H9 (cell line): ENCODE measurements around the gene ACOT7. TPM values are rescaled to one million over a fixed set of nuclear protein-coding genes. Genes with fewer than 3 reads are reported as not detected.

Experiments used
- DNase-seq: peaks from one replicate; pipeline ENCODE4 v3.0.0-alpha.2; 2017
- H2AFZ ChIP-seq: one replicate; pipeline ENCODE4 v1.6.1; 2013; ENCODE audit warnings: mild to moderate bottlenecking, low read length, control low read depth, moderate library complexity
- H2AK5ac ChIP-seq: 2 replicates; pipeline ENCODE4 v1.6.1; 2013; ENCODE audit warnings: low read length, control low read depth, mixed read lengths; ENCODE audit not compliant: insufficient read length
- H2BK120ac ChIP-seq: one replicate; pipeline ENCODE4 v1.6.1; 2013; ENCODE audit warnings: low read depth, mild to moderate bottlenecking, low read length, control low read depth, inconsistent platforms; ENCODE audit not compliant: poor library complexity, severe bottlenecking
- H2BK12ac ChIP-seq: 2 replicates; pipeline ENCODE4 v1.6.1; 2013; ENCODE audit warnings: low read length, control low read depth, mixed read lengths, low read depth; ENCODE audit not compliant: insufficient read length
- H2BK15ac ChIP-seq: 2 replicates; pipeline ENCODE4 v1.6.1; 2013; ENCODE audit warnings: low read depth, low read length, control low read depth
- H2BK20ac ChIP-seq: one replicate; pipeline ENCODE4 v1.6.1; 2013; ENCODE audit warnings: low read depth, mild to moderate bottlenecking, low read length, control low read depth, inconsistent platforms; ENCODE audit not compliant: poor library complexity, severe bottlenecking
- H2BK5ac ChIP-seq: 2 replicates; pipeline ENCODE4 v1.6.1; 2013; ENCODE audit warnings: low read length, control low read depth, mixed read lengths; ENCODE audit not compliant: insufficient read length
- H3K14ac ChIP-seq: 2 replicates; pipeline ENCODE4 v1.6.1; 2013; ENCODE audit warnings: low read length, control low read depth; ENCODE audit not compliant: insufficient read depth
- H3K18ac ChIP-seq: 2 replicates; pipeline ENCODE4 v1.6.1; 2013; ENCODE audit warnings: low read depth, mild to moderate bottlenecking, mixed read lengths, low read length, control low read depth; ENCODE audit not compliant: insufficient read length
- H3K23ac ChIP-seq: 2 replicates; pipeline ENCODE4 v1.6.1; 2013; ENCODE audit warnings: low read length, control low read depth, mixed read lengths, low read depth; ENCODE audit not compliant: insufficient read length
- H3K23me2 ChIP-seq: 2 replicates; pipeline ENCODE4 v1.6.1; 2013; ENCODE audit warnings: low read depth, mild to moderate bottlenecking, mixed read lengths, low read length, control low read depth; ENCODE audit not compliant: insufficient read length, poor library complexity, severe bottlenecking
- H3K27ac ChIP-seq: 2 replicates; pipeline ENCODE4 v1.5.1; 2013; ENCODE audit warnings: low read length, control low read depth, mixed read lengths, low read depth; ENCODE audit not compliant: insufficient read length
- H3K27me3 ChIP-seq: 2 replicates; pipeline ENCODE4 v1.6.1; 2013; ENCODE audit warnings: low read length, control low read depth, inconsistent platforms; ENCODE audit not compliant: insufficient read depth
- H3K4ac ChIP-seq: 2 replicates; pipeline ENCODE4 v1.6.1; 2013; ENCODE audit warnings: low read depth, mild to moderate bottlenecking, control low read depth, inconsistent platforms, low read length, moderate library complexity
- H3K4me1 ChIP-seq: 2 replicates; pipeline ENCODE4 v1.6.1; 2013; ENCODE audit warnings: low read length, control low read depth, inconsistent platforms; ENCODE audit not compliant: insufficient read depth
- H3K4me2 ChIP-seq: 2 replicates; pipeline ENCODE4 v1.6.1; 2013; ENCODE audit warnings: low read length, control low read depth, mixed read lengths; ENCODE audit not compliant: insufficient read length, insufficient read depth
- H3K56ac ChIP-seq: 2 replicates; pipeline ENCODE4 v1.6.1; 2013; ENCODE audit warnings: low read depth, mild to moderate bottlenecking, mixed read lengths, low read length, control low read depth; ENCODE audit not compliant: insufficient read length
- H3K79me1 ChIP-seq: 2 replicates; pipeline ENCODE4 v1.6.1; 2013; ENCODE audit warnings: low read depth, mild to moderate bottlenecking, moderate library complexity, low read length, control low read depth, inconsistent platforms; ENCODE audit not compliant: insufficient read depth, poor library complexity, severe bottlenecking
- H3K79me2 ChIP-seq: 2 replicates; pipeline ENCODE4 v1.6.1; 2013; ENCODE audit warnings: low read length, control low read depth, inconsistent platforms; ENCODE audit not compliant: insufficient read depth
- H3K9ac ChIP-seq: 2 replicates; pipeline ENCODE4 v1.6.1; 2013; ENCODE audit warnings: low read length, control low read depth, mixed read lengths; ENCODE audit not compliant: insufficient read length; ENCODE audit errors: extremely low read depth
- H3K9me3 ChIP-seq: one replicate; pipeline ENCODE4 v1.6.1; 2013; ENCODE audit warnings: low read depth, low read length, inconsistent platforms; ENCODE audit not compliant: control insufficient read depth
- H3T11ph ChIP-seq: one replicate; pipeline ENCODE4 v1.6.1; 2013; ENCODE audit warnings: mild to moderate bottlenecking, low read length, control low read depth, inconsistent platforms
- H4K20me1 ChIP-seq: one replicate; pipeline ENCODE4 v1.6.1; 2013; ENCODE audit not compliant: control insufficient read depth, insufficient read length, insufficient read depth
- H4K5ac ChIP-seq: 2 replicates; pipeline ENCODE4 v1.6.1; 2013; ENCODE audit warnings: low read depth, mild to moderate bottlenecking, mixed read lengths, low read length, control low read depth; ENCODE audit not compliant: insufficient read length
- H4K8ac ChIP-seq: replicated peaks from 2 replicates; pipeline ENCODE4 v1.6.1; 2013; ENCODE audit warnings: low read length, control low read depth, mixed read lengths, low read depth; ENCODE audit not compliant: insufficient read length
- H4K91ac ChIP-seq: 2 replicates; pipeline ENCODE4 v1.6.1; 2013; ENCODE audit warnings: low read depth, mild to moderate bottlenecking, moderate library complexity, mixed read lengths, low read length, control low read depth; ENCODE audit not compliant: insufficient read length
- H3K27ac Mint-ChIP-seq, 3 experiments: 2 replicates in 2 of 3; 3 replicates in 1 of 3; pipeline ENCODE4 v1.8.0; 2020 to 2021; ENCODE audit warnings: mixed read lengths in 3 of 3, mild to moderate bottlenecking in 1 of 3, moderate library complexity in 1 of 3
- H3K27me3 Mint-ChIP-seq: 2 replicates; pipeline ENCODE4 v1.8.0; 2021; ENCODE audit warnings: low read depth, mild to moderate bottlenecking, moderate library complexity, mixed read lengths
- H3K36me3 Mint-ChIP-seq, 3 experiments: 2 replicates in 2 of 3; 3 replicates in 1 of 3; pipeline ENCODE4 v1.8.0; 2020 to 2021; ENCODE audit warnings: low read depth in 3 of 3, mixed read lengths in 3 of 3; ENCODE audit not compliant: insufficient read depth in 1 of 3
- H3K4me1 Mint-ChIP-seq, 2 experiments: 2 replicates each; pipeline ENCODE4 v1.8.0; 2020; ENCODE audit warnings: mixed read lengths in 2 of 2
- H3K4me3 Mint-ChIP-seq, 2 experiments: 2 replicates in 1 of 2; 3 replicates in 1 of 2; pipeline ENCODE4 v1.8.0; 2020 to 2021; ENCODE audit warnings: mild to moderate bottlenecking in 2 of 2, mixed read lengths in 2 of 2, moderate library complexity in 1 of 2
- H3K9me3 Mint-ChIP-seq, 2 experiments: 2 replicates in 1 of 2; 3 replicates in 1 of 2; pipeline ENCODE4 v1.8.0; 2020; ENCODE audit warnings: mild to moderate bottlenecking in 2 of 2, mixed read lengths in 2 of 2, moderate library complexity in 1 of 2
- CTCF ChIP-seq: fragments of 200-600 bp; sonication (generic); conservative IDR thresholded peaks from 3 replicates; pipeline ENCODE4 v1.8.0; 2021; ENCODE audit warnings: antibody characterized with exemption, mild to moderate bottlenecking
- WGBS: extraction: QIAGEN DNeasy Blood & Tissue Kit; methylation state at CpG from one replicate; pipeline ENCODE4 v1.1.7; 2013; ENCODE audit warnings: missing lambda C conversion rate, low lambda C conversion rate, mixed read lengths; ENCODE audit not compliant: insufficient read length; ENCODE audit errors: extremely low coverage; 5-methylcytosine and 5-hydroxymethylcytosine counted together
- total RNA-seq: library from RNA; stranded (reverse); gene quantifications from 2 replicates; pipeline ENCODE4 v1.2.1, GENCODE V29; 2021

Gene ACOT7
- total RNA-seq, 1 experiment from 2014 or later, result 87.4 TPM

- H3K79me1 ChIP-seq, result no peaks in the 10 kb centered on the region
- no peak for TF ChIP-seq CTCF
- H3K27ac ChIP-seq, result no peak overlapping the region
- H3K23ac ChIP-seq, result no peak overlapping the region
- H4K91ac ChIP-seq, result no peak overlapping the region
- no peak overlapping the region for H3K14ac ChIP-seq
- H3K4ac ChIP-seq, result no peak overlapping the region
- no CpG with 5 or more reads among the region's 24 CpGs for WGBS
- no peaks in the 10 kb centered on the region for H4K20me1 ChIP-seq
- H3K23me2 ChIP-seq, result peaks cover 25% of the 10 kb centered on the region
- H2BK12ac ChIP-seq, result no peak overlapping the region
- H3K56ac ChIP-seq, result no peak overlapping the region
- peaks cover 41 to 42% of the 10 kb centered on the region in 2 experiments for H3K4me1 Mint-ChIP-seq
- peaks cover 32% of the 10 kb centered on the region for H3K27me3 Mint-ChIP-seq
- peak; percentile 55 for DNase-seq
- H3K9me3 ChIP-seq, result no peaks in the 10 kb centered on the region
- H4K8ac ChIP-seq, result no peak overlapping the region
- H3K18ac ChIP-seq, result no peak overlapping the region
- no peak overlapping the region for H2BK5ac ChIP-seq
- H3K4me3 Mint-ChIP-seq, result peak overlapping the region; percentile 83 to 89
- peak overlapping the region in 2 of 3 experiments; percentile 20 to 57; a peak in 3 of 7 replicates for H3K27ac Mint-ChIP-seq
- H3K36me3 Mint-ChIP-seq, result no peaks in the 10 kb centered on the region
- H3K9me3 Mint-ChIP-seq, result no peaks in the 10 kb centered on the region
- peaks cover 2% of the 10 kb centered on the region; the same call in 1 of the 2 replicates for H3K4me1 ChIP-seq
- no peaks in the 10 kb centered on the region for H3K79me2 ChIP-seq
- H3K4me2 ChIP-seq, result peak overlapping the region; percentile 79
- no peak overlapping the region for H2AFZ ChIP-seq
- H2BK120ac ChIP-seq, result no peak overlapping the region
- no peak overlapping the region for H3T11ph ChIP-seq
- no peak overlapping the region for H2BK20ac ChIP-seq
- H4K5ac ChIP-seq, result no peak overlapping the region
- H2AK5ac ChIP-seq, result no peak overlapping the region
- H3K9ac ChIP-seq, result no peak overlapping the region
- H3K27me3 ChIP-seq, result peaks cover 5% of the 10 kb centered on the region; the same call in 1 of the 2 replicates
- no peak overlapping the region for H2BK15ac ChIP-seq
These were observed 149.0 kb downstream of the ACOT7 start for GRCh38 chr1:6244401-6245049.
